Lower lobe of right lung (tissue), 2 donors: ENCODE results near the gene ITSN1. TPM values are rescaled to one million over a fixed set of nuclear protein-coding genes. Genes with fewer than 3 reads are reported as not detected.

Experiments
- ATAC-seq, 2 donors: fragments of 200-7000 bp; cut with Tn5 transposase; one replicate each; pipeline ENCODE4 v1.9.1; 2020 to 2022; ENCODE audit warnings: mild to moderate bottlenecking in 2 of 2, moderate library complexity in 2 of 2
- DNase-seq: peaks from one replicate; pipeline ENCODE4 v3.0.0-alpha.2; 2020
- H3K27ac ChIP-seq: fragments of 200-600 bp; one replicate; pipeline ENCODE4 v1.8.0; 2022
- H3K27me3 ChIP-seq: fragments of 200-600 bp; one replicate; pipeline ENCODE4 v1.8.0; 2022; ENCODE audit warnings: low read depth
- H3K36me3 ChIP-seq: fragments of 200-600 bp; one replicate; pipeline ENCODE4 v1.8.0; 2022; ENCODE audit warnings: mild to moderate bottlenecking
- H3K4me1 ChIP-seq: fragments of 200-600 bp; one replicate; pipeline ENCODE4 v1.8.0; 2022
- H3K4me3 ChIP-seq: fragments of 200-600 bp; one replicate; pipeline ENCODE4 v1.8.0; 2022; ENCODE audit warnings: mild to moderate bottlenecking
- H3K9me3 ChIP-seq: fragments of 200-600 bp; one replicate; pipeline ENCODE4 v1.8.0; 2022
- intact Hi-C: fragments of 100-400 bp; cut with DNase I; formaldehyde crosslinking; loops from one replicate; pipeline ENCODE4 v1.11.0; 2022
- total RNA-seq: library from RNA; stranded (reverse); fragmentation: NEBNext Ultra II Directional; extraction: Animal tissue kit (Norgen Biotek cat#: 25700); gene quantifications from one replicate; pipeline ENCODE4 v1.2.1, GENCODE V29; 2021
- TF ChIP-seq, protein P1 (sequence below): fragments of 200-600 bp; IDR thresholded peaks from one replicate; pipeline ENCODE4 v1.8.0; 2022; ENCODE audit warnings: antibody characterized with exemption, mild to moderate bottlenecking
- donor health status: DM: no; HTN: yes; CAD: no; lungs with severe emphysema.

The ITSN1 gene
- total RNA-seq, 1 donor from 2014 or later, result 31.4 TPM

DNA sequence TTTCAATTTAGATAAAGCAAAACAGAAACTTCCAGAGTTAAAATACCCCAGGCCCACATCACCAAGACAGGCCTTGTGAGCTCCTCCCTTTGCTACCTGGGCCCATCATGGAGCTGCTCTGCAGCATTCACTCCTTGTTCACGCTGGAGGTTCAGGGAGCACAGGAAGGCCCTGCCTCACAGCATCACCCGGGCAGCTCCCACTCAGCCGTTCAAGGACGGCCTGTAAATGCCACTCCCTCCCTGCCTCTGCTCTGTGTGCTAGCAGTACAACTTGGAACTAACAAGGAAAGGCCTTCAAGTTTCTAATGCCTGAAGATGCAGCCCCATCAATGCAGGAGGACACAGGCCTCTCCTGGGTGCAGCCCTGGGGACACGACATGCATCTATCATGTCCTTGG, 261.7 kb downstream of the ITSN1 start:
- DNase-seq (no peak), ATAC-seq (no peak)
- H3K36me3 ChIP-seq, result peaks cover 80% of the 10 kb centered on the region
- H3K27me3 ChIP-seq, result no peaks in the 10 kb centered on the region
- no peaks in the 10 kb centered on the region for H3K4me1 ChIP-seq
- intact Hi-C loops, result no loop called here
- H3K9me3 ChIP-seq, result no peaks in the 10 kb centered on the region
- TF ChIP-seq, protein P1, sequence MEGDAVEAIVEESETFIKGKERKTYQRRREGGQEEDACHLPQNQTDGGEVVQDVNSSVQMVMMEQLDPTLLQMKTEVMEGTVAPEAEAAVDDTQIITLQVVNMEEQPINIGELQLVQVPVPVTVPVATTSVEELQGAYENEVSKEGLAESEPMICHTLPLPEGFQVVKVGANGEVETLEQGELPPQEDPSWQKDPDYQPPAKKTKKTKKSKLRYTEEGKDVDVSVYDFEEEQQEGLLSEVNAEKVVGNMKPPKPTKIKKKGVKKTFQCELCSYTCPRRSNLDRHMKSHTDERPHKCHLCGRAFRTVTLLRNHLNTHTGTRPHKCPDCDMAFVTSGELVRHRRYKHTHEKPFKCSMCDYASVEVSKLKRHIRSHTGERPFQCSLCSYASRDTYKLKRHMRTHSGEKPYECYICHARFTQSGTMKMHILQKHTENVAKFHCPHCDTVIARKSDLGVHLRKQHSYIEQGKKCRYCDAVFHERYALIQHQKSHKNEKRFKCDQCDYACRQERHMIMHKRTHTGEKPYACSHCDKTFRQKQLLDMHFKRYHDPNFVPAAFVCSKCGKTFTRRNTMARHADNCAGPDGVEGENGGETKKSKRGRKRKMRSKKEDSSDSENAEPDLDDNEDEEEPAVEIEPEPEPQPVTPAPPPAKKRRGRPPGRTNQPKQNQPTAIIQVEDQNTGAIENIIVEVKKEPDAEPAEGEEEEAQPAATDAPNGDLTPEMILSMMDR, result no peak
- H3K4me3 ChIP-seq, result no peak overlapping the region
- no peak overlapping the region for H3K27ac ChIP-seq

DNA sequence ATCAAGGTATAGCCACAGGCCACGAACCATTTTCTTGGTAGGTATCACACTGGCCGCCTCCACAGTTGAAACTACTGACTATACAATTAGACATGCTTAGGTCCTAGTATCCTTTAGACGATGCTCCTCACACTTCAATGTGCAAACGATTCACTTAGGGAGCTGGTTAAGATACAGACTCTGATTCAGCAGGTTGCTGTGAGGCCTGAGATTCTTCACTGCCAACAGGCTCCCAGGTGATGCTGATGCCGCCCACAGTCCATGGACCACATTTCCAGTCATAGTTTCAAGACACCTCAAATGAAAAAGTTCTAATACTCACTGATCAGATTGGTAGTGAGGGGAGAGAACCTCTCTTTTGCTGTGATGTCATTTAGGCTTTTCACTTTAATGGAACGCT, 266.5 kb downstream of the ITSN1 start:
- peaks cover 5% of the 10 kb centered on the region for H3K4me1 ChIP-seq
- H3K4me3 ChIP-seq, result no peak overlapping the region
- TF ChIP-seq, protein P1, result no peak
- DNase-seq (no peak), ATAC-seq (no peak)
- H3K27ac ChIP-seq, result no peak overlapping the region
- H3K27me3 ChIP-seq, result no peaks in the 10 kb centered on the region
- H3K9me3 ChIP-seq, result no peaks in the 10 kb centered on the region
- peaks cover 100% of the 10 kb centered on the region for H3K36me3 ChIP-seq
- intact Hi-C loops, result no loop called here

DNA sequence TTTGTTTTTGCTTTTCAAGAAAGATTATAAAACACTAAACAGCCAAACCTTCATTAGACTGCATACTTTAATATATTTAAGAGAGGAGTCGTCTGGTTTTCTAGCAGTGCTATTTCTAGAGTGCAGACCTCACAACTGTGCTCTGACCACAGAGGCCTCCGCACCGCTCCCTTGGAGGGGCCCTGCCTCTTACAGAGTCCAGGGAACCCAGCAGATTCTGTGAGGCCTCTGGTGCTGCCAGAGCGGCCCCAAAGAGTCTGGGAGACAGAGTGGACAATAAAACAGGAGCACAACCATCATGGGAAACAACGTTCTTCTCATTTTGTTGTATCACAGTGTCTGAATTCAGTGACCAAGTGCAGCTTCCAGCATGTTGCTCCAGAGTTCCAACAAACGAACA, 267.5 kb downstream of the ITSN1 start:
- no peak overlapping the region for H3K4me3 ChIP-seq
- H3K36me3 ChIP-seq, result peaks cover 91% of the 10 kb centered on the region
- no peak for DNase-seq
- intact Hi-C loops, result no loop called here
- H3K27ac ChIP-seq, result no peak overlapping the region
- H3K4me1 ChIP-seq, result peaks cover 15% of the 10 kb centered on the region
- TF ChIP-seq, protein P1, result no peak
- H3K9me3 ChIP-seq, result no peaks in the 10 kb centered on the region
- ATAC-seq, result no peak
- no peaks in the 10 kb centered on the region for H3K27me3 ChIP-seq

DNA sequence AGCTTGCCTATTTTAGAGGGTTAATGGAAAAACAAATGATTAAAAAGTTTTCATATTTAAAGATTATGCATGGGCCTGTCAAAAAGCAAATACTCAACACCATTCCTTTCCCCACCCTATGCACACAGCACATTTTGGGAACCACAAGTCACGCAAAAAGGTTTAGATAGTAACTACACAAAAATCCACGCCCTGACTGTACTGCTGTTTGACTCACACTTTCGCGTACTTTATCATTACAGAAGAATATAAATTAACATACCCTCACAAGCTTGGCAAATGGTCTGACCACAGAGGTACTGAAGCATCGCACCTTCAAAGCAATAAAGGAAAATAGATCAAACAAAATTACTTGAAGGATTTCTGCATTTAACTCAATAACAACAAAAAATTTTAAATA, 271.9 kb downstream of the ITSN1 start:
- Histone ChIP-seq H3K36me3 (peaks cover 47% of the 10 kb centered on the region), H3K27ac (no peak overlapping the region), H3K27me3 (no peaks in the 10 kb centered on the region), H3K4me1 (peaks cover 23% of the 10 kb centered on the region), H3K4me3 (peak overlapping the region; percentile 98), H3K9me3 (no peaks in the 10 kb centered on the region)
- DNase-seq (no peak), ATAC-seq (no peak)
- TF ChIP-seq, protein P1, result no peak
- intact Hi-C loops, result no loop called here

DNA sequence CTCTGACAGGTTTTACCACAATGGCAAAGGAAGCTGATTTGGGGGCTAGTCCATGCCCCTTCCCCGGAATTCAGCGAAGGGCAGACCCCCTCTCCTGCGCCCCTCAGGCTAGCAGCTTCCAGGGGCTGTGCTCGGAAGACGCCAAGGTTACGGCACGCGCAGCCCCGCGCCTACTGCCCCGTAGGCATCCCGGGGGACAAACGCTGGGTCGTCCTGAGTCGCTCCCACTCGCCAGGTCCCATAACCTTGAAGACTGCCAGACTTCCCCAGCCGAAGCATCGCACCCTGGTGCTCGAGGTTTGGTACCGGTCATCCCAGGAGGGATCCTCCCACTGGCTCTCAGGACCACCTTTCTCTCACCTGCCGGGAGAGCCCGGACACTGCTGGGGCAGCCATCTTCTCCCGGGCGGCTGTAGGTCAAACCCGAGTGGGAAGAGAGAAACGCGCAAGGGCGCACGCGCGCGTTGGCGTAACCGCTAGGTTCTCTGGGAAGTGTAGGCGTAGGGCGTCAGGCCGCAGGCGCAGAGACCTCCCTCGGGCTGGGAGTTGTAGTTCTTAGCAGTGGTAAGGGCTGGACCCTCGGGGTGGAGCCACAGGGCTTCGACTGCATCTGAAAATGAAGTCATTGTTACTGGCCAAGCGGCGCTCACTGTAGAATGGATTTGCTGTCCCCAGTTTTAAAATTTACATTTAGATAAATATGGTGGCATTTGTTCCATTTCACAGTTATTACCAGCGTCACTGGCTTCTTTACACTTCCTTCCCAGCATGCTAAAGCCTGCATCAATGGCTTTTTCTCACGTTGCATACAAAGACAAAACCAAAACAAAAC, 273.3 kb downstream of the ITSN1 start, which contains the start of gene ATP5PO:
ATP5PO (minus strand) TSS at position 437 of the 832 bp plus-strand sequence; CDS start at position 396, 41 bp downstream.
- DNase-seq, result peak; percentile 99
- H3K27me3 ChIP-seq, result no peaks in the 10 kb centered on the region
- H3K4me1 ChIP-seq, result peaks cover 23% of the 10 kb centered on the region
- peaks cover 33% of the 10 kb centered on the region for H3K36me3 ChIP-seq
- peak; percentile 100 for ATAC-seq
- TF ChIP-seq, protein P1, result no peak
- intact Hi-C loops, result no loop called here
- peak within 1 kb of the TSS; percentile 98 for H3K4me3 ChIP-seq
- no peaks in the 10 kb centered on the region for H3K9me3 ChIP-seq
- H3K27ac ChIP-seq, result peak within 1 kb of the TSS; percentile 91
